HL-60 (cell line): ENCODE data around the gene AK9.

Source experiments
- GABPA ChIP-seq: IDR thresholded peaks from 2 replicates; pipeline ENCODE4 v1.6.1; 2012; ENCODE audit warnings: low read depth
- POLR2AphosphoS5 ChIP-seq: IDR thresholded peaks from 2 replicates; pipeline ENCODE4 v1.6.1; 2012; ENCODE audit warnings: low read depth
- SPI1 ChIP-seq: IDR thresholded peaks from 2 replicates; pipeline ENCODE4 v1.6.1; 2012; ENCODE audit warnings: low read depth, mild to moderate bottlenecking, borderline replicate concordance
- TF ChIP-seq, protein P1 (sequence below): IDR thresholded peaks from one replicate; pipeline ENCODE4 v1.5.1; 2011; ENCODE audit warnings: low read length, control low read depth, inconsistent platforms; ENCODE audit not compliant: insufficient read depth
- TF ChIP-seq, protein P2 (sequence below): IDR thresholded peaks from 2 replicates; pipeline ENCODE4 v1.6.1; 2012; ENCODE audit warnings: low read depth; ENCODE audit not compliant: insufficient replicate concordance

DNA sequence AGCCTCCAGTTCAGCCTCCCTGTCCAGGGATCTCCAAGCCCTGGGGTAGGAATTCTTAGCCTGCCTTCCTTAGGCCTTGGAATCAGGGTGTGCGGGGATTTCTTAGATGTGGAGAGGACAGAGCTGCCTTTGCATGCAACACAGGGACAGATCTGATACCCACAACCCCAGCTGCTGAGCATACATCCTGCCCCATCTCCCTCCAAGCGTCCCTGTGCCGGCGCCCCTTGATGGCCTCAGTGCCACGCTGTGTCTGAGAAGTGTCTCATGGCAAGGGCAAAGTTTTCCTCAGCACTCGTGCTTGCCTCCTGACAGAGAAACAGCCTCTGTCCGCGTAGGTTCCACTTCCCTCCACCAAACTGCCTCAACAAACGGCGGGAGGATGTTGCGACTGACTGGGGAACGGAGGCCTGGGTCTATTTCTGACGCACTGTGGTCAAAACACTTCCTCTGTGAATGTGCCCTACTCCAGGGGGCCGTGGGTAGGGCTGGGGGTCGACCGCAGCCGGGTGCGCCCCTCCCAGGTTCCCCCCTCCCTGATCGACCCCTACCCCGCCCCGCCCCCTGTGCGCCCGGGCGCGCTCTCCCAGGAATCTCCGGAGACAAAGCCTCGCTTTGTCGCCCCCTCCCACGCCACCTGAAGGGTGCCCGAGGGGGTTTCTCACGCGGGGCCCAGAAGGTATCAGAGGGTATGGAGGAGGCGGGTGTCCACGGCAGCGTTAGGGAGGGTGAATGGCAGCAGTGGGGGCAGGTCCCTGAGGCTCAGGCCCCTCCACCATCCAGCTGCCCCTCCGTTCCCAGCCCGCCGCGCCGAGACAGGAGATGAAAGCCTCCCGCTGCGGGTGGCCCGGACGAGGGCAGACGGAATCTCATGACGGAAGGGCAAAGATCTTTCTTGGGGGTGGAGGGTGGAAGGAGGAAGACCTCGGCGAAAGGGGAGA, 236.2 kb downstream of the AK9 start:
- TF ChIP-seq POLR2AphosphoS5 (no peak), GABPA (no peak), SPI1 (peak; percentile 85)
- TF ChIP-seq, protein P1, sequence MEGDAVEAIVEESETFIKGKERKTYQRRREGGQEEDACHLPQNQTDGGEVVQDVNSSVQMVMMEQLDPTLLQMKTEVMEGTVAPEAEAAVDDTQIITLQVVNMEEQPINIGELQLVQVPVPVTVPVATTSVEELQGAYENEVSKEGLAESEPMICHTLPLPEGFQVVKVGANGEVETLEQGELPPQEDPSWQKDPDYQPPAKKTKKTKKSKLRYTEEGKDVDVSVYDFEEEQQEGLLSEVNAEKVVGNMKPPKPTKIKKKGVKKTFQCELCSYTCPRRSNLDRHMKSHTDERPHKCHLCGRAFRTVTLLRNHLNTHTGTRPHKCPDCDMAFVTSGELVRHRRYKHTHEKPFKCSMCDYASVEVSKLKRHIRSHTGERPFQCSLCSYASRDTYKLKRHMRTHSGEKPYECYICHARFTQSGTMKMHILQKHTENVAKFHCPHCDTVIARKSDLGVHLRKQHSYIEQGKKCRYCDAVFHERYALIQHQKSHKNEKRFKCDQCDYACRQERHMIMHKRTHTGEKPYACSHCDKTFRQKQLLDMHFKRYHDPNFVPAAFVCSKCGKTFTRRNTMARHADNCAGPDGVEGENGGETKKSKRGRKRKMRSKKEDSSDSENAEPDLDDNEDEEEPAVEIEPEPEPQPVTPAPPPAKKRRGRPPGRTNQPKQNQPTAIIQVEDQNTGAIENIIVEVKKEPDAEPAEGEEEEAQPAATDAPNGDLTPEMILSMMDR, result no peak
- TF ChIP-seq, protein P2, sequence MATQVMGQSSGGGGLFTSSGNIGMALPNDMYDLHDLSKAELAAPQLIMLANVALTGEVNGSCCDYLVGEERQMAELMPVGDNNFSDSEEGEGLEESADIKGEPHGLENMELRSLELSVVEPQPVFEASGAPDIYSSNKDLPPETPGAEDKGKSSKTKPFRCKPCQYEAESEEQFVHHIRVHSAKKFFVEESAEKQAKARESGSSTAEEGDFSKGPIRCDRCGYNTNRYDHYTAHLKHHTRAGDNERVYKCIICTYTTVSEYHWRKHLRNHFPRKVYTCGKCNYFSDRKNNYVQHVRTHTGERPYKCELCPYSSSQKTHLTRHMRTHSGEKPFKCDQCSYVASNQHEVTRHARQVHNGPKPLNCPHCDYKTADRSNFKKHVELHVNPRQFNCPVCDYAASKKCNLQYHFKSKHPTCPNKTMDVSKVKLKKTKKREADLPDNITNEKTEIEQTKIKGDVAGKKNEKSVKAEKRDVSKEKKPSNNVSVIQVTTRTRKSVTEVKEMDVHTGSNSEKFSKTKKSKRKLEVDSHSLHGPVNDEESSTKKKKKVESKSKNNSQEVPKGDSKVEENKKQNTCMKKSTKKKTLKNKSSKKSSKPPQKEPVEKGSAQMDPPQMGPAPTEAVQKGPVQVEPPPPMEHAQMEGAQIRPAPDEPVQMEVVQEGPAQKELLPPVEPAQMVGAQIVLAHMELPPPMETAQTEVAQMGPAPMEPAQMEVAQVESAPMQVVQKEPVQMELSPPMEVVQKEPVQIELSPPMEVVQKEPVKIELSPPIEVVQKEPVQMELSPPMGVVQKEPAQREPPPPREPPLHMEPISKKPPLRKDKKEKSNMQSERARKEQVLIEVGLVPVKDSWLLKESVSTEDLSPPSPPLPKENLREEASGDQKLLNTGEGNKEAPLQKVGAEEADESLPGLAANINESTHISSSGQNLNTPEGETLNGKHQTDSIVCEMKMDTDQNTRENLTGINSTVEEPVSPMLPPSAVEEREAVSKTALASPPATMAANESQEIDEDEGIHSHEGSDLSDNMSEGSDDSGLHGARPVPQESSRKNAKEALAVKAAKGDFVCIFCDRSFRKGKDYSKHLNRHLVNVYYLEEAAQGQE, result no peak
